Stimulated activated CD8-positive, alpha-beta memory T cell treated with anti-CD3 and anti-CD28 coated beads, Interleukin-12 subunit alpha, Interleukin-12 subunit beta, amount 100 ng/mL, for 1 hour (primary cell): ENCODE results near the gene ESRRA.

Experiments
- DNase-seq: peaks from one replicate; pipeline ENCODE4 v3.0.0-alpha.2; 2020; ENCODE audit warnings: low read depth

The ESRRA gene

DNA sequence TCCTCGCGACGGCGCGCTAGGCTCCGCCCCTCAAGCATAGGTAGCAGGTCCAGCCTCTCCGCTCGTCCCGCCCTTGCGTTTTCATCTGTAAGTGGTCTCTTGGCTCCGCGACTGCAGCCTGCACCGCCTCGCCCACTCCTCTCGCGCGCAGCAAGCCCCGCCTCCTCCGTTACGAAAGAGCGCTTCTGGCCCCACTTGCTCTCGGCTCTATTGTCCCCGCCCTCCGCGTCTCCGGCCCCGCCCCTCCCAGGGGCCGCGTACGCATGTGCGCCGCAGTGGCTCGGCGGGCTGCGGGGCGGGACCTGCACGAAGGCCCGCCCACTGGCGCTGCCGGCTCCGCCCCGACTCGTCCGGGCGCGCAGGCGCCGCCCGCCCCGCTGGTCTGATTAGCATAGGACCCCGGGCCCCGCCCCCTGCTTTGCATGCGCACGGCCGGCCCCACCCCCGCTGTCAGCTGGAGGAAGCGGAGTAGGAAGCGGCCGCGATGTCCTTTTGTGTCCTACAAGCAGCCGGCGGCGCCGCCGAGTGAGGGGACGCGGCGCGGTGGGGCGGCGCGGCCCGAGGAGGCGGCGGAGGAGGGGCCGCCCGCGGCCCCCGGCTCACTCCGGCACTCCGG, at the start of gene ESRRA:
ESRRA (plus strand) TSS at position 450 of the 616 bp plus-strand sequence. CDS start 1,656 bp downstream, outside the sequence.
- peak; percentile 99 for DNase-seq

DNA sequence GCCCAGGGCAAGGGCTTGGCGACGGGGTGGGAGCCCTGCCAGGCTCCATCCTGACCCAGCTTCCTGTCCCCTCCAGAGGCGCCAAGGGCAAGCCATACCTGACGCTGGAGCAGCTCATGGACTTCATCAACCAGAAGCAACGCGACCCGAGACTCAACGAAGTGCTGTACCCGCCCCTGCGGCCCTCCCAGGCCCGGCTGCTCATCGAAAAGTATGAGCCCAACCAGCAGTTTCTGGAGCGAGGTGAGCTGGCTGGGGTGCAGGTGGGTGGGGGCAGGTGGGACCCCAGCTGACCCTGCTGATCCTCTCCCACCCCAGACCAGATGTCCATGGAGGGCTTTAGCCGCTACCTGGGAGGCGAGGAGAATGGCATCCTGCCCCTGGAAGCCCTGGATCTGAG, 49.0 kb upstream of the ESRRA start:
- DNase-seq, result no peak

DNA sequence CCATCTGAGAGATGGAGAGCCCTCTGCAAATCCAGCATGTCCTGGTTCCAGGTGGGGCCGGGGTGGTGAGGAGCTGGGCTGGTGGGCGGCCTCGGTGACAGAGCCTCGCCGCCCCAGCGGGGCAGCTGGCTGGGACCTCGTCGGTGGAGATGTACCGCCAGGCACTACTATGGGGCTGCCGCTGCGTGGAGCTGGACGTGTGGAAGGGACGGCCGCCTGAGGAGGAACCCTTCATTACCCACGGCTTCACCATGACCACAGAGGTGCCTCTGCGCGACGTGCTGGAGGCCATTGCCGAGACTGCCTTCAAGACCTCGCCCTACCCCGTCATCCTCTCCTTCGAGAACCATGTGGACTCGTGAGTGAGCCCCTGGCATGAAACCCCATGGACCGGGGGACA, 47.0 kb upstream of the ESRRA start:
- DNase-seq, result no peak

DNA sequence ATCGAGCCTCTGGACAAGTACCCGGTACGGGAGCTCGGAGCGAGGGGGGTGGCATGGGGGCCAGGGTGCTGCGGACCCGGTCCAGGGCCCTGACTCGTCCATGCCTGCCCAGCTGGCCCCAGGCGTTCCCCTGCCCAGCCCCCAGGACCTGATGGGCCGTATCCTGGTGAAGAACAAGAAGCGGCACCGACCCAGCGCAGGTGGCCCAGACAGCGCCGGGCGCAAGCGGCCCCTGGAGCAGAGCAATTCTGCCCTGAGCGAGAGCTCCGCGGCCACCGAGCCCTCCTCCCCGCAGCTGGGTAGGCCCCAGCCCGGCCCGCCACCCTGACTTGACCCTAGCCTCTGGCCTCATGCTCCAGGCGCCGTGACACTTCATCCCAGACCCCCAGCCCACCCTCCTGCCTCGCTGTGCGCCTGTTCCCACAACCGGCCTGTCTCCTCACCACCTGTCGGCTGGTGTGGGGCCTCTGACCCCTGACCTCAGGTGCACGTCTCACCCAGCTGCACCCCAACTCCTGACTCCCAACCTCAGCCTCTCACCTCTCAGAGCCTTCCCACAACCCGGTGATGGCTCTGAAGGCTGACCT, 46.3 kb upstream of the ESRRA start:
- DNase-seq, result no peak

DNA sequence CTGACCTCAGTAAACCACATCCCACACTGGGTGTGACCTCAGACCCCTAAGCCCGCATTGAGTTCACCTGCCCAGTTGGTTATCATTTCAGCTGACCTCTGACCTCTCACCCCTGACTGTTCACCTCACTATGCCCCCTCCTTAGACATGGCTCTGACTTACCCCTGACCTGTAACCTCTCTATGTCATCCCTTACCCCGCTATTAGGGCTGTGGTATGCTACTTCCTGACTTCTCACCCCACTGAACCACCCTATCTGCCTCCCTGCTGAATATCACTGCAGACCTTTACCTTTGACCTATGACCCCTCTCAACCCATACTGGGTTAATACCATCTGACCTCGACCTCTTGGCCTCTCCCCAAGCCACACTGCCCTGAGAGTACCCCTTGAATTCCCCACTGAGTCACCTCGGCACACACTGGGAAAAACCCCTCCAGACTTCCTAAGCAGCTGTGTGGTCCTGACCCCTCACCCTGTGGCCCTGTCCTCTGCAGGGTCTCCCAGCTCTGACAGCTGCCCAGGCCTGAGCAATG, 45.7 kb upstream of the ESRRA start:
- no peak for DNase-seq

DNA sequence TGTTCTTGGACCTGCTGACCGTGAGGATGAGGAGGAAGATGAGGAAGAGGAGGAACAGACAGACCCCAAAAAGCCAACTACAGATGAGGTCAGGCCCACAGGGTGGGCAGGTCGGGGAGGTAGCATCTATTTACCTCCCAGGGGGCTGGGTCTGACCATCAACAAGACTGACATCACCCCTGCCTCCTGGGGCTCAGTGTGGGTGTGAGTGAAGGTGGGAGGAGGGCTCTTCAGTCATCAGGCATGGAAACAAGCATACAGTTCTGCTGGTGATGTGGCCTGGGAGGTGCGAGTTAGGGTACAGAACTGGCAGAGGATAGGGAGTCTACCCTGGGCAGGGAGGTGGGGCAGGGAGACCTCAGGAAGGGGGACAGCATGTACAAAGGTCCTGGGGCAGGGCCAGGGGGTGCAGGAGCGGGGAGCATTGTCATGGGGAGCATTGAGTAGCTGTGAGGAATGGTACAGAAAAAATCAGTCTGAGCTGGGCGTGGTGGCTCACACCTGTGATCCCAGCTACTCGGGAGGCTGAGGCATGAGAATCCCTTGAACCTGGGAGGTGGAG, 45.1 kb upstream of the ESRRA start:
- no peak for DNase-seq

DNA sequence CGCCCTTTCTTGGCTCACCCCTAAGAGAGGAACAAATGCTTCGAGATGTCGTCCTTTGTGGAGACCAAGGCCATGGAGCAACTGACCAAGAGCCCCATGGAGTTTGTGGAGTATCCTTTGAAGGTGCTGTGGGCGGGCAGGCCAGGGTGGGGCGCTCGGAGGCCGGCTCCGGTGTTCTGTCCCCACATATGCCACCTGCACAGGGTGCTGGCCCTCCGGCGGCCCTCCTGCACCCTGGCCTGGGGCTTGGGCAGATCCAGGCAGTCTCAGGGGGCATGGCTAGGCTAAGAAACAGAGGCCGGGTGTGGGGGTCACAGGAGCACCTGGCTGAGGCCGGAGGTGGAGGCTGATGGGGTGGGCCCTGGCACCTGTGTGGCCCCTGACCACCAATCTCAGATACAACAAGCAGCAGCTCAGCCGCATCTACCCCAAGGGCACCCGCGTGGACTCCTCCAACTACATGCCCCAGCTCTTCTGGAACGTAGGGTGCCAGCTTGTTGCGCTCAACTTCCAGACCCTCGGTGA, 43.7 kb upstream of the ESRRA start:
- DNase-seq, result no peak

DNA sequence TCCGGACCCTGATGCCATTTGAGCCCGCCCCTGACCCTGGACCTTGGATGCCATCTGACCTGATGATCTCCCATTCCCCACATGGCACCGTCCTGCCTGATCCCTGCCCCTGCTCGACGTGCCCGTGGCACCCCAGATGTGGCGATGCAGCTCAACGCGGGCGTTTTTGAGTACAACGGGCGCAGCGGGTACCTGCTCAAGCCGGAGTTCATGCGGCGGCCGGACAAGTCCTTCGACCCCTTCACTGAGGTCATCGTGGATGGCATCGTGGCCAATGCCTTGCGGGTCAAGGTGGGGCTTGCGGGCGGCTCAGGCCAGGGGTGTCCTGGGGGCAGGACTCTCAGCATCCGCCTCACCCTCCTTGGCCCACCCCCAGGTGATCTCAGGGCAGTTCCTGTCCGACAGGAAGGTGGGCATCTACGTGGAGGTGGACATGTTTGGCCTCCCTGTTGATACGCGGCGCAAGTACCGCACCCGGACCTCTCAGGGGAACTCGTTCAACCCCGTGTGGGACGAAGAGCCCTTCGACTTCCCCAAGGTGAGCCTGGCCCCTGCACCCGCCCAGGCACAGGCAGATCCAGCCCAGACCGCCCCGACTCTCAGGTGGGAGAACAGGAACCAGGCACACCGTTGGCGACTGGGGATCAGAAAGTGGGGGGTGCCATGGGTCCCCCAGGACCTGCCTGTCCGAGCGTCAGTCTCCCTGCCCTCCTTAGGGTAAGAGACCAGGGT, 42.9 kb upstream of the ESRRA start:
- DNase-seq, result no peak

DNA sequence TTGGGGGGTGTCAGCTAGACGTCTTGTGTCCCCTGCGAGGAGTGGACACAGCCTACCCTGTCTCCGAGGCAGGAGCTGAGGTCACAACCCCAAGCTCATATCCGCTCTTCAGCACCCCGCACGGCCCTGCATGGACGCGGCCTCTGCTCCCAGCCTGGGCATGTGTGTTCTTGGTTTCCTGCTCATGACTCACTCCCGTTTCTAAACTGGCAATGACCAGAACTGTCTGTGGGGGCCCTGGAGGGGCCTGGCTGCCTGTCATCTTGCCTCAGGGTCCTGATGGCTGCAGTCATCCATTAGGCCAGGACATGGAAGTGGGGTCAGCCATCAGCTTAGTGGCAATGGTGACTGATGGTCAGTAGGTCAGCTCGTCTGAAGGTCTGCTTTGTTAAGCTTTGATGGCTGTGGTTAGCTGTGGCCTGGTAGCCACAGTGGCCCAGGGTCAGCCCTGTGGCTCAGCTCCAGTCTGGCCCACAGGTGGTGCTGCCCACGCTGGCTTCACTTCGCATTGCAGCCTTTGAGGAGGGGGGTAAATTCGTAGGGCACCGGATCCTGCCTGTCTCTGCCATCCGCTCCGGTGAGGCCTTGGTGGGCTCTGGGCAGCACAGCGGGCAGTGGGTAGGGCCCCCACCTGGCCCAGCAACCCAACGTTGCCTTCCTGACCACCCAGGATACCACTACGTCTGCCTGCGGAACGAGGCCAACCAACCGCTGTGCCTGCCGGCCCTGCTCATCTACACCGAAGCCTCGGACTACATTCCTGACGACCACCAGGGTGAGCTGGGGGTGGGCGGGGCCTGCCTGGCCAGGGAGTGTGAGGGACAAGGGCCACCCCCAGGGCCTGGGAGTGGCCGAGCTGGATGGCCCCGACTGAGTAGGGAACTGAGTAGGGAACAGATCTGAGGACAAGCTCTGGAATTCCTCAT, 42.0 kb upstream of the ESRRA start:
- DNase-seq, result no peak

DNA sequence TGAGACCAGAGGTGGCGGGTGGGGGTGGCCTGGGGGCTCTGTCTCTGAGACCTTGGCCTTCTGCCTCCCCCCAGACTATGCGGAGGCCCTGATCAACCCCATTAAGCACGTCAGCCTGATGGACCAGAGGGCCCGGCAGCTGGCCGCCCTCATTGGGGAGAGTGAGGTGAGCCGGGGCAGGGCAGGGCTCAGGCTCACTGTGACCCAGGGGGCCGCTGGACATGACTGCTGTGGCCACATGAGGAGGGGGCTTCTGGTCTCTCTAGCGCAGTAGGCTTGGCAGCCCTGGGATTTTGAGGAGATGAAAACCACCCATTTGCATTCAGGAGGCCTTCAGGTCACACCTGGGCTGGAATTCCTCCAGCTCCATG, 41.4 kb upstream of the ESRRA start:
- DNase-seq, result no peak

DNA sequence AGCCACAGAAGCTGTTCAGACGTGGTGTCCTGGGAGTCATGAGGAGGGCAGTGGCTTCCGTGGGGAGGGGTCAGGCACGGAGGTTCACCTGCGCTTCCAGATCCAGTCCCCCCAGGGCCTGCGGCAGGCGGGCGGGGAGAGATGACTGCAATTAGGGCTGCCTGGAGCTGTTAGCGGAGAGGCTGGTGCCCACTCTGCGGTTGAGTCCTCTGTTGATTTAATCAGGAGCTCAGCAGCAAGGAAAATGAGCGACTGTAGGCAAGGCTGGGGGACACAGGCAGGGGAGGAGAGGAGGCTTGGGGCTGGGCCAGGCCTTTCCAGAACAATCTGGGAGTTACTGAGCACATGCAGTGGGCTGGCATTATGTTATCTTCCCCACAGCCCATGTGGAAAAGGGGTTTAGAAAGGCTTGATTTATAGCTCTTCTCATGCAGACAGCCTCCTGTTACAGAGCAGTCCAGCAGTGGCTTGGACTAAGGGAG, 40.9 kb upstream of the ESRRA start:
- DNase-seq, result no peak

DNA sequence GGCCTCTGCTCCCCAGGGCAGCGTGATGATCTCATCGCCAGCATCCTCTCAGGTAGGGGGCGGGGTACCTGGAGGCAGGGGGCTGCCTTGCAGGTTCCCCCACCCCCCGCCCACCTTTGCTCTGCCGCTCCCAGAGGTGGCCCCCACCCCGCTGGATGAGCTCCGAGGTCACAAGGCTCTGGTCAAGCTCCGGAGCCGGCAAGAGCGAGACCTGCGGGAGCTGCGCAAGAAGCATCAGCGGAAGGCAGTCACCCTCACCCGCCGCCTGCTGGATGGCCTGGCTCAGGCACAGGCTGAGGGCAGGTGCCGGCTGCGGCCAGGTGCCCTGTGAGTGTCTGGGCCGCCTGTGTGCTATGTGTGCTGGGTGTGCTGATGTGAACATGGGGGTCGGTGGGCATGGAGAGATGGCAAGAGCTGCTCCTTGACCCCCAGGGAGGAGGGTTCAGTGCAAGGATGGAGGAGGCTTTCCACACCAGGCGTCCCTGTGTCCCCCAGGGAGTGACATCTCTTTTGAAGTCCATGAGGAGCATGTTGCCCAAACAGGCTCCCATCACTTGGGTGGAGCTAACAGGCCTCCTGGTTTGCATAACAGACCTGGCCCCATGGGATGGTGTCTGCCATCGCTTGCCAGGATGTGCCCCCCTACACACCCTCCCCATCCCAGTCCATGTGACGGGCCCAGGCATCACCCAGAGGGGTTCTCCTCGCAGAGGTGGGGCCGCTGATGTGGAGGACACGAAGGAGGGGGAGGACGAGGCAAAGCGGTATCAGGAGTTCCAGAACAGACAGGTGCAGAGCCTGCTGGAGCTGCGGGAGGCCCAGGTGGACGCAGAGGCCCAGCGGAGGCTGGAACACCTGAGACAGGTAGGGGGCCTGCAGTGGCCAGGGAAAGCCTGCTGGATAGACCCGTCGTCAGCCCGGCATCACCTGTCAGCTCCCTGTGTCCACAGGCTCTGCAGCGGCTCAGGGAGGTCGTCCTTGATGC, 39.9 kb upstream of the ESRRA start:
- no peak for DNase-seq

DNA sequence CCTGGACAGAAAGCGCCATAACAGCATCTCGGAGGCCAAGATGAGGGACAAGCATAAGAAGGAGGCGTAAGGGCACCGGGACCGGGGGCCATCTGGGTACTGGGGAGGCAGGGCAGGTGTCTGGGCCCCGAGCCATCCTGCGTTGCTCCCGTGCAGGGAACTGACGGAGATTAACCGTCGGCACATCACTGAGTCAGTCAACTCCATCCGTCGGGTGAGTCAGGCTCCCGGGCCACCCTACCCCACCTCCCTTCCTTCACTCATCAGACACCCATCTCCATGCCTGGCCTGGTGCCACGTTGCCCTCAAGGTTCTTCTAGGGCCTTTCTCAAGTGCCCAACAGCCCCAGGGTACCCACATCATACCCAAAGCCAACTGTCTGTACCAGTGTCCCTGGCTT, 39.0 kb upstream of the ESRRA start:
- DNase-seq, result no peak

DNA sequence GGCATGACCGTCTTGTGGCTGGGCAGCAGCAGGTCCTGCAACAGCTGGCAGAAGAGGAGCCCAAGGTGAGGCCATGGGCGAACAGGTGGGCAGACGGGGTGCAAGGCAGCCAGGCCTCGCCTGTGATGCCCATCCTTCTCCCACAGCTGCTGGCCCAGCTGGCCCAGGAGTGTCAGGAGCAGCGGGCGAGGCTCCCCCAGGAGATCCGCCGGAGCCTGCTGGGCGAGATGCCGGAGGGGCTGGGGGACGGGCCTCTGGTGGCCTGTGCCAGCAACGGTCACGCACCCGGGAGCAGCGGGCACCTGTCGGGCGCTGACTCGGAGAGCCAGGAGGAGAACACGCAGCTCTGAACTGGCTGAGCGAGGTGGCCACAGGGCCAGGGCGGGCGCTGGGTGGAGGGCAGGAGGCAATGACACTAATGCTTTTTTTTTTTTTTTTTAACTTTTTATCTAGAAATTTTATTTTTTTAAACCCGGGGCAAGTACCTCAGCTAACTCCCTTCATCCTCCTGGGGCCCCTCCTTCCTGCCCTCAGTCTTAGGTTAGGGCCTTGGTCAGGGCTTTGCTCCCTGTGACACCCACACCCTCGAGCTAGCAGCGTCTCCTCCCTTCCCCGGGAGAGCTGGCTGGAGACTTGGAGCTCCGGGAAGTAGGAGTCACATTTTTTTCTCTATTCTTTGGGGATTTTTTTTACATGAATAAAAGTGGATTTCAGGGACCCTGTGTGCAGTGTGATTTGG, 37.9 kb upstream of the ESRRA start:
- DNase-seq, result no peak

DNA sequence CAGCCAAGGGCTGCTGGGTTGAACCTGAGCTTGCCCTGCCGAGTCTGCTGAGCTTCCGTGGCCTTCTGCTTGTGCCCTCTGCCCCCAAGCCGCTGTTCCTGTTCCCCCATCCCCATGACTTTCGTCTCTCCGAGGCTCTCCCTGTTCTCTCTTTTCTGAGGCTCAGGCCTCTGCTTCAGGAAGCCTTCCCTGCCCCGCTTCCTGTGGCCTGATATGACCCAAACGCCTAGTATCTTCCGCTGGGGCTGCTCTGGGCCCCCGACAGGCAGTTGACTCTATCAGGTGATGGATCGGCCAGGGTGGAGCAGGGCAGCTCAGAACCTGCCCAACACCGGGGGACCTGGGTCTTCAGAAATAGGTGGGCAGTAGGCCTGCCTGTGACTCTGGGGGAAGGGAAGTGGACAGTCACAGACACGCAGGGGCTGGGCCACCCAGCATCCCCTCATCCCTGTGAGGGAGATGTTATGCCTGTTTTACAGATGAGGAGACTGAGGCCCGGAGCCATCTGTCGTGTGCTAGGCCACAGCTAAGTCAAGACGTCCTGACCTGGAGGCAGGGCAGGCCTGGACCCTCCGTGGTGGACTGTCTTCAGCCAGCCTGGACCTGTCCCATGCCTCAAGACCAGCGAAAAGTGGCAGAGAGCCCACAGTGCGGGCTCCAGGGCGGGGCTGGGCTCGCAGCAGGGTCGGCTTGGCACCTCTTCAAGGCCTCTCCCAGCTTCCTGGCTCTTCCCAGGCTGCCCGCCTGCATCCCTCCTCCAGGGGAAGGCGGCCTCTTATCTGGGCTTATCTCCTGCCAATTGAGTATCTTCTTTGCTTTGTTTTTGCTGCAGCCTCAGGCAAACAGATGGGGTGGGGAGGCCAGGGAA, 37.1 kb upstream of the ESRRA start:
- no peak for DNase-seq

DNA sequence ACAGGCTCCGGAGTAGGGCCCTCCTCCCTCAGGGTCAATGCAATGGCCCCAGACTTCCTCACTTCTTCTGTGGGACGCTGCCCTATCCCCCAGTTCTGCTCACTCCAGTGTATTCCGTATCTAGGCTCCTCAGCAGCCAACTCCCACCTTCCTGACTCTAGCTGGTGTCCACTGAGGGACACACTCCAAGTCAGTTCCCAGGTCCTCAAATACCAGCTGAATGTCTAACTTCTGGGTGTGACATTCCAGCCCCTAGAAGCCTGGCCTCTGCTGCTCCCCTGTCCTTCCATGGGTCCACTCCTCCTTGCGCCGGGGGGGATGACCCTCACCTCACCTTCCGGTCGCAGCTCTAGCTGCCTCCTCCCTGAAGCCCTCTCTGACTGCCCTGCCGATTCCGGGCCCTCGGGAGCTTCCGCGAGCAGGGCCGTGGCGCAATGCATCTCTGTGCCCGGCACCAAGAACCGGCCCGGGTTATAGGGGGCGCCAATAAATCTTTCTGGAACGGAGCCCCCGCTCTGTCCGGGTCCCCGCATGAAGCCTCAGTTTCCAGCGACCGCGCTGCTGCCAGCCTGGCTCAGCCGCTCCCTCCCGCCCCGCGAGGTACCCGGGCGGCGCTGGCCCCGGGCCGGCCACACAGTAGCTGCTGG, 36.3 kb upstream of the ESRRA start:
- no peak for DNase-seq

DNA sequence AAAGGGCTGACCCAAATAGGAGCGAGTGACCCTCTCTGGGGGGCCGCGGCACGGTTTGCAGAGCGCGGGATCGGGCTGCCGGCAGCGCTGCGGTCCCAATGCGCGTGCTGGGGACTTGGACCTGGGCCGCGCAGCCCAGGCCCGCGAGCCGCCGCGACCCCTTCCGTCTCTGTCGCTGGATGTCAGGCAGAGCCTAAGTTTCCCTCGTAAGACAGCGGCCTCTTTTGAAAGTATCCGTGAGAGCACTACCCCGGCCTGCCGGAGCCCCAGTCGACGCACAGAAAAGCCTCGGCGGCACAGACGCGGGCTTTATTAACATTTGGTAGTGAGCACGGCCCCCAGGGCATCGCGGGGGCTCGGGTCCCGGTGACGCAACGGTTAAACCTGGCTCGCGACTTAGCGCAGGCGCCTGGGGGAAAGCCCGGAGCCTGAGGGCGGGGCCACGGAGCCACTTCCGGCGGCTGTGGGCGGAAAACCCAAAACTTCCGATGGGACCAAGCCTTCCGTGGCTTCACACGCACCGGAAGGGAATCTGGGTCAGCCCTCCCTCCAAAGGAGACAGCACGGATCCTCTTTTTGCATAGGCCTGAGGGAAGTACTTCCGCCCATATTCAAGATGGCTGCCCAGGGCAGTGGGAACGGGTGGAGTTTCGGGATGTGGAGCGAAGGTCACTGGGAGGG, 35.6 kb upstream of the ESRRA start:
- peak; percentile 96 for DNase-seq
